ENCODE data around the gene CIC. TPM values are rescaled to one million over a fixed set of nuclear protein-coding genes. Genes with fewer than 3 reads are reported as not detected.

The CIC gene
- total and polyA plus RNA-seq, 9 of the 15 experiments (the other 6 are each of a cell fraction or from before 2014, with no cell fraction given) = 0.07 to 44.7 (median 8.6) TPM

DNA sequence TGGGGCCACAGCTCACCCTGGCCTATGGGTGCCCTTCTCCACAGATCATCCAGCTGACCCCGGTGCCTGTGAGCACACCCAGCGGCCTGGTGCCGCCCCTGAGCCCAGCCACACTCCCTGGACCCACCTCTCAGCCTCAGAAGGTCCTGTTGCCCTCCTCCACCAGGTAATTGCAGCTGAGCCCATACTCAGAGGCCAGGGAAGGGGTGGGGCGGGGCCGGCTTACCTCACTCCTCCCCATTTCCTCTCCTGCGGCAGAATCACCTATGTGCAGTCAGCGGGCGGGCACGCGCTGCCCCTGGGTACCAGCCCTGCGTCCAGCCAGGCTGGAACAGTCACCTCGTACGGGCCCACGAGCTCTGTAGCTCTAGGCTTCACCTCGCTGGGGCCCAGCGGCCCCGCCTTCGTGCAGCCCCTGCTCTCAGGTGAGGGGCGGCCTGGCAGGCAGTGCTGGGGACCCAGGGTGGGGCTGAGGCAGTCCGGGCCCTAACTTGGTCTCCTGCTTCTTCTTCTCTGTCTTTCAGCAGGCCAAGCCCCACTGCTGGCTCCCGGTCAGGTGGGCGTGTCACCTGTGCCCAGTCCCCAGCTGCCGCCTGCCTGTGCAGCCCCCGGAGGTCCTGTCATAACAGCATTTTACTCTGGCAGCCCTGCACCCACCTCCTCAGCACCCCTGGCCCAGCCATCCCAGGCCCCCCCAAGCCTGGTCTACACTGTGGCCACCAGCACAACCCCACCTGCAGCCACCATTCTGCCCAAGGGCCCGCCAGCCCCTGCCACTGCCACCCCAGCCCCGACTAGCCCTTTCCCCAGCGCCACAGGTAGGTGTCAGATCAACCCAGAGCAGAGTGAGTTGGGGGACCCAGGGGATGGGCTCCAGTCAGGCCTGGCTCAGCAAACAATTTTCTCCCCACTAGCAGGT, 23.2 kb downstream of the CIC start:
- Histone ChIP-seq H3K4me2 (ENCODE audit: insufficient read depth, low read length) (no peak overlapping the region), H3K27me3 (ENCODE audit: control insufficient read depth in 2 of 2, insufficient read depth in 2 of 2, low read length in 2 of 2) (no peaks in the 10 kb centered on the region), H2AFZ (ENCODE audit: low read depth, low read length) (no peak overlapping the region), H3K4me3 (no peak overlapping the region), H3K4me1 (replicated peaks in 1 of 2; ENCODE audit: control insufficient read depth in 2 of 2, insufficient read depth in 2 of 2, low read length in 2 of 2) (peaks cover 0 to 78% of the 10 kb centered on the region in 2 experiments; a peak in 3 of 5 replicates), H3K79me2 (ENCODE audit: control insufficient read depth, insufficient read depth, low read length) (no peaks in the 10 kb centered on the region), H4K20me1 (replicated peaks; ENCODE audit: control insufficient read depth, insufficient read depth, low read length) (peaks cover 7% of the 10 kb centered on the region; the same call in 1 of the 2 replicates), H3K27ac (ENCODE audit: extremely low read depth, low read depth, low read length) (no peak overlapping the region), H3K9me1 (ENCODE audit: control insufficient read depth, insufficient read depth, low read length) (no peaks in the 10 kb centered on the region), H3K9ac (ENCODE audit: insufficient read depth in 1 of 2, low read depth in 2 of 2, low read length in 2 of 2) (peak overlapping the region in 1 of 2 experiments; percentile 36; a peak in 2 of 4 replicates), H3K9me3 (replicated peaks; ENCODE audit: control insufficient read depth, insufficient read depth, low read depth, low read length) (no peaks in the 10 kb centered on the region), H3K36me3 (ENCODE audit: control insufficient read depth, insufficient read depth, low read length) (peaks cover 96% of the 10 kb centered on the region; the same call in 2 of the 3 replicates)
- WGBS (ENCODE audit: insufficient coverage, low coverage, missing lambda C conversion rate) = 94% methylated on average over 14 of the region's 27 CpGs
- no TSS peak for BruUV-seq (replicated peaks)
- in situ Hi-C loops (cut with MboI) (no loop called here), intact Hi-C loops (cut with micrococcal nuclease) (no loop called here)
- FAIRE-seq = no peak
- TF ChIP-seq, protein P1, sequence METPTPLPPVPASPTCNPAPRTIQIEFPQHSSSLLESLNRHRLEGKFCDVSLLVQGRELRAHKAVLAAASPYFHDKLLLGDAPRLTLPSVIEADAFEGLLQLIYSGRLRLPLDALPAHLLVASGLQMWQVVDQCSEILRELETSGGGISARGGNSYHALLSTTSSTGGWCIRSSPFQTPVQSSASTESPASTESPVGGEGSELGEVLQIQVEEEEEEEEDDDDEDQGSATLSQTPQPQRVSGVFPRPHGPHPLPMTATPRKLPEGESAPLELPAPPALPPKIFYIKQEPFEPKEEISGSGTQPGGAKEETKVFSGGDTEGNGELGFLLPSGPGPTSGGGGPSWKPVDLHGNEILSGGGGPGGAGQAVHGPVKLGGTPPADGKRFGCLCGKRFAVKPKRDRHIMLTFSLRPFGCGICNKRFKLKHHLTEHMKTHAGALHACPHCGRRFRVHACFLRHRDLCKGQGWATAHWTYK (CRISPR knock-in tag; IDR thresholded peaks at IDR 0.05) = no peak
- TF ChIP-seq, protein P2, sequence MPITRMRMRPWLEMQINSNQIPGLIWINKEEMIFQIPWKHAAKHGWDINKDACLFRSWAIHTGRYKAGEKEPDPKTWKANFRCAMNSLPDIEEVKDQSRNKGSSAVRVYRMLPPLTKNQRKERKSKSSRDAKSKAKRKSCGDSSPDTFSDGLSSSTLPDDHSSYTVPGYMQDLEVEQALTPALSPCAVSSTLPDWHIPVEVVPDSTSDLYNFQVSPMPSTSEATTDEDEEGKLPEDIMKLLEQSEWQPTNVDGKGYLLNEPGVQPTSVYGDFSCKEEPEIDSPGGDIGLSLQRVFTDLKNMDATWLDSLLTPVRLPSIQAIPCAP (CRISPR knock-in tag; IDR thresholded peaks at IDR 0.05; ENCODE audit: borderline replicate concordance) = no peak
- TF ChIP-seq NR2C1 (IDR thresholded peaks at IDR 0.05) (no peak), NR2C1 (tag; IDR thresholded peaks at IDR 0.05) (no peak), TRIM24 (IDR thresholded peaks at IDR 0.05) (no peak), POLR2G (IDR thresholded peaks at IDR 0.05; ENCODE audit: low read depth, low read length) (peak; percentile 39), L3MBTL2 (IDR thresholded peaks at IDR 0.05) (no peak), ZC3H11A (IDR thresholded peaks at IDR 0.05; ENCODE audit: low read depth, low read length) (no peak), ZNF121 (CRISPR knock-in tag; conservative IDR thresholded peaks at IDR 0.05) (no peak)
- CTCF ChIA-PET (ENCODE audit: low intra/inter-chr PET ratio) = interaction anchor here (1.0 kb wide), 1 partner anchor 160 kb away, joined by 3 read pairs; the partner anchor contains the start of gene POU2F2
- POLR2A ChIA-PET = interaction anchor here (1.2 kb wide), 1 partner anchor 10 kb away, joined by 5 read pairs; the partner anchor contains the start of genes PAFAH1B3 and PRR19
- no peak for DNase-seq (ENCODE audit: extremely low read depth in 1 of 4, low spot score in 3 of 4)
- ATAC-seq = no peak
